Activated CD8-positive, alpha-beta memory T cell treated with anti-CD3 and anti-CD28 coated beads for 48 hours (primary cell): ENCODE results near the gene FCRL5.

Experiments
- DNase-seq, 3 experiments: peaks; one replicate each; pipeline ENCODE4 v3.0.0-alpha.2; 2020; ENCODE audit warnings: low read depth in 2 of 3, low spot score in 2 of 3

FCRL5 gene

DNA sequence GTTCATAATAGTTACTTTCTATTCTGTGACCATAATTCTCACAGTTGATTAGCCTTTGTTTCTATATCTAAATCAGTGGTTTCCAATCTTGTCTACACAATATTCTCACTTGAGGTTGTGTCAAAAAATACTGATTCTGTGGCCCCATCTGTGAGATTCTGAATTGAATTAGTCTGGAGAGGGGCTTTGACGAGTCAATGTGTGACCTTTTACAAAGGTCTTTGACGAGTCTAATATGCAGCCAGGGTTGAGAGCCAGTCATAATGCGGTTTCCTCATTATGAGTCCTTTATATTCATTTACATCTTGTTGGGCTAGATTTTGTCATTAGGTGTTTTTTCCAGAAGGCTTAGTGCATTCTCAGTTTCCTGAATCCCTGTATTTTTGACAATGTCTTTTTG lies 19.7 kb downstream of the FCRL5 start:
- no peak for DNase-seq

DNA sequence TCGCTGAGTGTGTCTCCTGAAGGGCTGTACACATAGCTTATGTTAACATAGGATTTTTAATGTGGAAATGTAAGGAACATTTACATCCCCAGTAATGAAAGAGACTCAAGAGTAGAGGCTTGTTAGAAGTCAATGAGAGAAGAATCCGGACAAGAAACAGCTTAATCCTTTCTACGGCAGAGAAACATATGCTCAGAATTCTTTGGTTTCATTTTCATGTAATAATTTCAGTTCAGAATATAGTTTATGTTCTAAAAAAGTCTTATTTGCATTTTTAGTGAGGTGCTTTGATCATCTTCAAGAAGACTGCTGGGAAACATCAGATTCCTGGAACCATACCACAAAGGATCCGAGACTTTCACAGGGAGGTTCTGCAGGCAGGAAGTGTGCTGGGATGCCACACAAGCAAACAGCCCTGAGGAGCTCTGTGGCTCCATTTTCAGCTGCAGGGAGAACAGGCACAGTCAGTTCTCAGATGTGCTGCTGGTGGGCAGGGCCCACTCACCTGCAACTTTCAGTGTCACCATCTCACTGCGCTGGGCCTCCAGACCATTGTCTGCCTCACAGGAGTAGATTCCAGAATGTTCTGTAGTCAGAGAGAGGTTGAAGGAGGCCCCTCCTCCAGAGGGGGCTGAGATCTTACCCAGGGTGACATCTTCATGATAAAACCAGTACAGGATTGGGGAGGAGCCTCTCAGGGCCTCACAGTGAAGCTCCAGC lies 28.4 kb downstream of the FCRL5 start:
- no peak for DNase-seq

DNA sequence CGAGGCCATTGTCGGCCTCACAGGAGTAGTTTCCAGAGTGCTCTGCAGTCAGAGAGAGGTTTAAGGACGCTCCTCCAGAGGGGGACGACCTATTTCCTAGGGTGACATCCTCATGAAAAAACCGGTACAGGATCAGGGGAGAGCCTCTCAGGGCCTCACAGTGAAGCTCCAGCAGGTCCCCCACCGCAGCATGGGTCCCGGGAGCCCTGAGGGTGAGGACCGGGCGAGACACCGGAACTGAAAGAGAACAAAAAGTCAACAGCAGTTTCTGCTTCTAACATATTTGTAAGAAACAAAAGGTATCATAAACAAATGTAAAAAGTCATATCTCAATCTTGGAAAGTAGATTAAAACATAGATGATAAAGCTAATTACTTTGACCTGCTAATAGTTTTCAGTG lies 31.3 kb downstream of the FCRL5 start:
- DNase-seq: no peak

DNA sequence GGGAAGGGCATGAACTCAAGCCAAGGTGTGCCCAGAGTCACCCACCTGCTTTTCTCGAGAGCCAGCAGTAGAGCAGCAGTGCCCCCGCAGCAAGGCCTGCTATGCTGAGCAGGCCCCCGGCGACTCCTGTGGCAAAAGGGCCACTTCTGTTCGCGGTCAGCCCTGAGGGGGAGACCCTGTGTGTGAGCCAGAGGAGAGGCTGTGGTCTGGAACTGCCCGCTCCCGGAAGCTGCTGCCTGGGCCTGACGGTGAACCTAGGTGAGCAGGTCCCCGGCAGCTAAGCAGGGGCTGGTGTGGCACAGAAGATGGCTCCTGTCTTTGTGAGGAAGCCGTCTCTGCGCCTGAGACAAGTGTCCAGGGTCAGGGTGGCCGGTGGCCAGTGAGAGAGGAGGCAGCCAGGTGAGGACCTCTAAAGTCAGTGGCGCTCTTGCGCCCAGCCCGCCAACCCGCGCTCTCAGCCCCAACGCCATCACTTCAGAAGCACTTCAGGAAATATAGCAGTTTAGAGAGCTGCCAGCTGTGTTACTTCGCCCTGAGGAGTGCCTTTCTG lies 31.9 kb downstream of the FCRL5 start:
- DNase-seq: no peak

DNA sequence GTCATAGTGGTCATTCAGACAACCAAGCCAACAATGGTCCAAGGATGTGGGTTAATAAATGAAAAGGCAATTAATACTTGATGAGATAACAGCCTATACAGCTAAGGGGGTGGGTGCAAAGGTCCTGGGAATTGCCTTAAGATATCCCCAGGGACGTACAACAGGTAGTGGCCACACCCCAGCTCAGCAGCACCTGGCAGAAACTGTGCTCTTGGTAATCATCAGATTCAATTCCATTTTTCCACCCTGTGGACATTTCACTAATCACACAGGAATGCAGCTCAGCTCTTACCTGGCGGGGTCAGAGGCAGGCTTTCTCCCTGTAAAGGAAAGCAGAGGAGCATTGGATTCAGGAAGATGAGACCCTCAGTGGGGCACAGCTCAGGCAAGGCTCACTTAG lies 32.9 kb downstream of the FCRL5 start:
- no peak for DNase-seq

DNA sequence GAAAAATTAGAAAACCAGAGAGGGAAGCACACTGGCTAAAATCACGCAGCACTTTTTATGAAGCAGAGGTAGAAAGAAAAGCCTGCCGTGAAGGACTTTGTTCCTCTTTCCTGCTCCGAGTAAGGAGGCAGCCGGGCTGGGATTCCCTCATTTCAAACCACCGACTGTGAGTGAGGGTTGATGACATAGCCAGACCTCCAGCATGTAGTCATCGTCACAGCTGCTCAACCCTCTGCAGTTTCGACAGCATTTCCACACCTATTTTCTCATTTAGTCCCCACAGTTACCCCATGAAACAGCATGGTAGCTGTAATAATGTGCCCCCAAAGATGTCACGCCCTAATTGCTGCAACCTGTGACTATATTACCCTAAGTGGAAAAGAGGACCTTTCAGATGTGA lies 35.3 kb downstream of the FCRL5 start:
- no peak for DNase-seq

DNA sequence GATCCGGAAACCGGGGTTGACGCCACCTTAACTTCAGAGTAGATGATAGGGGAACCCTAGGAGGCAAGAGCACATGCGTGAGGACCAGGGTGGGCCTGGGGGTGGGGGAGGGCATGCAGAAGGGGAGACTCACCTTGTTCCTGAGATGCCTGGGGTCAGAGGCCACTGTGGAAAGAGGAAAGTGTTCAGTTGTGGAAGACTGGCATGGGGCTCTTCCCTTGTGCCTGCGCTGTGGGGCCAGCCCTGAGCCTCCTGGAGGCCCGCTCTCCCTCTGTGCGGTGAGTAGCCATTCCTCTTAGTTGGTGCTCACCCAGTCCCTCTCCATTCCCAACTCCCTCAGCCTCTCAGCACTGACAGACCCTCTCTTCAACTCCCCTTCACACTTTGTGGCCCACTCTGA lies 36.6 kb downstream of the FCRL5 start:
- no peak for DNase-seq

DNA sequence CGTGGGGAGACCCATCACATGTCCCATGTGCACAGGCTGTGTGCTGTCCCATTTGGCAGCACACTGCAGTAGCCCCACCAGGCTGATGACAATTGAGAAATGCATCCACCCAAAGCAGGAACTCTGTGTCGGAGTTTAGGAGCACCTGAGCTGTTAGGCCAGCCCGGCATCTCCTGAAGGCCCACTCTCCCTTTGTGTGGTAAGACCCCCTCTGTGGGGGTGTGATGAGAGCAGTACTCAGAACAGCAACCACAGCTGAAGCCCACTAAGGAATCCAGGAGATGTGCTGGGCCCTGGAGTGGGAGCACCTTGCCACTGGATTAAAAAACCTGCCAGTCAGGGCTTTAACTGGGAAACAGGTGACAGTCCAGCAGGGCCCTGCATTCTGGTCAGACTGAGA lies 37.2 kb downstream of the FCRL5 start:
- no peak for DNase-seq

DNA sequence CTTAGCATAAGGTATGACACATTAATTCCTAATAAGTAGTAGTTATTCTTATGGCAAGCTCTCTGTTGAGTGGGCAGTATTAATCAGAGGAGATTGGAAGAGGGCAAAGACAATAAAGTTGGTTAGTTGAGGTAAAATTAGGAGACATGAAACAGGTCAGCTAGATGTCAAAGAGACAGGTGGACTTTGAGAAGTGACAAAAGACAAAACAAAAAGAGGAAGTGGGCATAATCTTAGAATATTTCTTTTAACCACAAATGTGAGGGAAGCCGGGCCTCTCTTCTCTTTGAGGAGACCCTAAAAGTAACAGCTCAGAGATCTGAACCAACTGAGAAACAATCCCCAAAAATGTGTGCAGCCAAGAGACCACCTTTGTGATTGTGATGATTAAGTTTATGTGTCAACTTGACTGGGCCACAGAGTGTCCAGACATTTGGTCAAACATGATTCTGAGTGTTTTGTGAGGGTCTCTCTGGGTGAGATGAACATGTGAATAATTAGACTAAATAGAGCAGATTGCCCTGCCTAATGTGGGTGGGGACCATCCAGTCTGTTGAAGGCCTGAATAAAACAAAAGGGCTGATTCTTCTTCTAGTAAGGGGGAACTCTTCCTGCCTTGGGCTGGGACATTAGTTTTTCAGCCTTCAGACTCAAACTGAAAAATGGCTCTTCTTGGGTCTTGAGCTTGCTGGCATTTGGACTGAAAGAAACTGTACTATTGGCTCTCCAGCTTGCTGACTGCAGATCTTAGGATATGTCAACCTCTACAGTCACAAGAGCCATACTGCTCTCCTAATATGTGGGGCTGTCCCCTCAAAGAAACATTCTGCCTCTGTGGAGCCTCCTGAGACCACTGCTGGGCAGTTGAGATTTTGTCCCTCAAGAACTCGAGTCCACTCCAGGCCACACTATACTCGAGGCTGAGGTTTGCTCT lies 40.0 kb downstream of the FCRL5 start:
- DNase-seq: no peak

DNA sequence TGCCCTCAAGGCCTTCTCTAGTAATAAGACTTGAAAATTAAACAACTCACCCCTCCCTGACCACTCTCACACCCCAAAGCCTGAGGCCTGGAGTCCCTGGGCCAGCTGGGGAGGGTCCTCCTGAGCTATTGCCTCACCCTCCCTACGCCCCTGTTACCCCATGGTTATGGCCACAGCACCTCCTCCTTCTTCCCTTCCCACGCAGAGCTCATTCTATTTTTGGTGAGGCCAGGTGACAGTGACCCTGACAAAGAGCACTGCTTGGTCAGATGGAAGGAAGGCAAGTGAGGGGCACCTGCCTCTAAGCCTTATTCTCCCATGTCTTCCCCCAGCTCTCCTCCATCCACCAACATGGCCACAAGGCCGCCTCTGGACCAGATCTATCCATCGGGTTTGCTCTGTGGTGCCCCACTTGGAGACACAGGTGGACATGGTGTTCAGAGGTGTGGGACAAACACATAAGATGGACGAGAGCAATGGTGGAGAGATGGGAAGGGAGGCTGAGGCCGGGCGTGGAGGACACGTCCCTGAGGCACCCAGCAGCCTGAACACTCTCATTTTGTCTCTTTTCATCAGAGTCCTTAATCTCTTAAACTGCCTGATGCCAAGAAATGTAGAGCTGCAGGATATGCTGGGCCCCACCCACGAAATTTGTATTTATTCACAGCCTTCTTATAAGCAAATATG lies 42.6 kb downstream of the FCRL5 start:
- DNase-seq: no peak

DNA sequence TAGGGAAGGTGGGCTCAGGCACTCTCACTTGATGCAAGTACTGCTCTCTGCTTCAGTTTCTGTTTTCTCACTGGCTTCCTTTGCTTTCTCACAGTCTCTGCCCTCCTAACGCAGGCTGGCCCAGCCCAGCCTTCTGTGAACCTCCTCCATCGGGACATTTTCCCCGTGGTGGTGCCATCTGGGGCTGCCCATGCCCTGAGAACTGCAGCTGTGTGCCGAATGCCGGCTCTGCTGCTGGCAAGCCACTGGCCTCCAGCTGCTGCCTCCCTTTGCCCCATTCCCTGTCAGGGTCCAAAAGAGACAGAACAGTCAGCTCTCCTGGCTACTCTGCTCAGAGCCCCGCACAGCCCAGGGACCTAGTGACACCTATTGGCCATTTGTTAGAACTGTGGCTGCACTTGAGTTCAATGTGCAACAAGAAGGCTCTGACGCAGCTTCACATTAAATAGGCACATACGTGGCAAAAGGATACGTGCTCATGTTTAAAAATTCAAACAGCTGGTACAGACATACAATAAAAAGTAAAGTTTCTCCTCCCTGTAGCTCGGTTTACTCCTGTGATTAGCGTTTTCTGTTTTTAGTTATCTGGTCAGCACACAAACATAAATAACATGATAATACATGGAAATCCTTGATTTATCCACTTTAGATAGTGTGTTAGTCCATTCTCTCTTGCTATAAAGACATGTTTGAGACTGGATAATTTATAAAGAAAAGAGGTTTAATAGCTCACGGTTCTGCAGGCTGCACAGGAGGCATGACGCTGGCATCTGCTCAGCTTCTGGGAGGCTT lies 46.6 kb downstream of the FCRL5 start:
- no peak for DNase-seq

DNA sequence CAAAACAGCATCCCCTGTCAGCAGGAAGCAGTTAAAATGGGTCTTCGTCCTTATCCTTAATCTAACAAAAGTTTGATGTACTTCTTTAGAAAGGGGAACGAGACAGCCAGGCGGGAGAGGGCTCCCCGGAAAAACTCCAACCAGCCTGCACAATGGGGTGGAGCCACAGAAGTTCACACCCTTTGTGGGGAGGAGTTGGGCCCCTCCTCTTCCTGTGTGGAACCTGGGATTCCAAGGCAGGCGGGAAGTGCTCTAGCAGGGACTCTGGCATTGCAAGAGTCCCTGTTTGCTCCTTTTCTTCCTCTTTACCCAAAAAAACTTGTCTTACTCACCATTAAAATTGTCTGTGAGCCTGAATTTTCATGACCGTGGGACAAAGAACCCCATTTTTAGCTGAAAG lies 47.7 kb downstream of the FCRL5 start:
- DNase-seq: no peak

DNA sequence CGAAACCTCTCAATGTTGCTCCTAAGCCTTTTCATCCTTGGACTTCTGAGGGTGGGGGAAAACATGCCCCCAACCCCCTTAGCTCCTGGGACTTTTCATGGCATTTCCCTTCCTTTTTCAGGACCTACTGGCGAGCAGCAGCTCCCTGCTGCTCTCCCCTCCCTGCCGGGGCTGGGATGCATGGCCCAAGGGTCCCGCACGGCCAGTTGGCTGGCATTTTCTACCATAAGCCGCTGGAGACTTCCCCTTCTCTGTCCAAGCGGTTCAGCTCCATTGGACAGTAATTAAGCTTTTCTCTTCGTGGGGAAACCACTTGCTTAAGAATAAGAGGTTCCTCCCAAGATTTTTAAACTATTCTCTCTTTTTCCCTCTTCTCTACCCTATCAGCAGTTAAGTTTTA lies 52.8 kb downstream of the FCRL5 start:
- DNase-seq: no peak

DNA sequence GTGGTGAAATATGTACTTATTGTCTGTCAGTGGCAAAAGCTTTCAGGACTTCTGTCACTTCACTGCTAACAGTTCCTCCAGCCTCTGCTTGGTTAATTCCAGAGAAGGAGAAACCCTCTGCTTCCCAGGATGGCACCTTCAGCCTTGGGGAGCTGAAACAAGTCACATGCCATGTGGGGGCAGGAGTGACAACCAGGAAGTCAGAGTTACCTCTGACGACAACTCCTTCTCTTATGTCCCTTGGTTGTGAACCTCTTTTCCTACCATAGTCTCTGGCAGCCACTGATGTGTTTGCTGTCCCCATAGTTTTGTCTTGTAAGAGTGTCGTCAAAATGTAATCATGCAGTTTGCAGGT lies 53.6 kb downstream of the FCRL5 start:
- no peak for DNase-seq

DNA sequence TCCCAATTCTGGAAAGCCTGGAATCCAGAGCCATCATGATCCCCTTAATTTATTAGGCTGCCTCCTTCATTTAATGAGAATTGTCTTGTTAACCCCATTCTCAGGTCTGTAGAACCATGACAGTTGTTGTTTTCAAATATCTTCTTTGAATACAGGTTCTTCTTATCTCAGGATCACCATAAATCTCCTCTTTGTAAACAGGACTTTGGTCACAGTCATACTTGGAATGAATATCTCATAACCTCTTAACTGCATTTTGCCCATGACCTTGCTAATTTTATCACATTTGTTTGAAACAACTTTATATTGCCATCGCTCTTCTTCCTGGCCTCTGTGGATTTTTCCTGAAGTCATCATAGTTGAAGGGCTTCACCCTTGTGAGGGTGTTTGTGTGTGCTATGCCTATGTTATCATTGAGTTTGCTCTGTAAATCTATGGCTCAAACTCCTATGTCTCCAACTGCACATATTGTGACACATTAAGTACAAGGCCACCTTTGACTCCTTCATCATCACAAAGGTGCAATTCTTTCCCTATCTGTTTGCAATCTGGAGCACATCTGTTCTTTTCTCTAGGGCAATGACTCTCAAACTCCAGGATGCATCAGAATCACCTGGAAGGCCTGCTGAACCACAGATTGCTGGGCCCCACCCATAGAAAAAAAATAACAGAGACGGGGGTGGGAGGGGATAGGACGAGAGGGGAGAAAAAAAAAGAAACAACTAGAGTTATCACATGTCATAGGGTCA lies 54.2 kb downstream of the FCRL5 start:
- DNase-seq: no peak

DNA sequence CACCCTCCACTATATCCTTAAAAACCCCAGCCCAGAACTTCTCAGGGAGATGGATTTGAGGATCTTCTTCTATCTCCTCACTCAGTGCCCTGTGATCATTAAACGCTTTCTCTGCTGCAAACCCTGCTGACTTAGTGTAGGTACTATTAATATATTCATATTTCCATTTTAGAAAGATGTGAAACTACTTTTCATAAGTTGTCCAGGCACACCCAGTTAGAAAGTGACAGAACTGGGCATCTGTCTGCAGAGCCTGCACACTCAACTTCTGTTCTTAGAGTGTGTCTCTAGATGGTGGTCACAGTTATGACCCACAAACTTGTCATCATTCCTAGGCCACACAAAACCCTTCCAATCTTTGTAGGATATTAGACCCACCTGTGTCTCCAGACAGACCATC lies 55.0 kb downstream of the FCRL5 start:
- DNase-seq: no peak

DNA sequence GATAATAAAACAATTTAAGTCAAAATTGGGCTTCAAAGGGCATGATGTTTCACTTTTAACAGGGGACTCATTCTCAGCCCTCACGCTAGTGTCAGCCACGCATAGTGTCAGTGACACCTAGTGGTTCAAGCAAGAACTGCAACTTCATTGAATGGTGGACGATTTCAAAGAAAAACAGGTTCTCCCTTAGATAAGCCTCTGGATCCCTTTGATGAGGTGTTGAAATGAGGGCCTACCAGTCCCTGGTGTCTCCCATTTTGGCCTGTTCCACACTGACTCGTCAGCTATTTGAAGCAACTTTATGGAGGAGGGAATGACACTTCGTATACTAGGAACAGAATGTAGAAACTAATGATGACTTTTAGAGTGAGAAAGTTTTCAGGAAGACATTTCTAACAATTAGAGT lies 56.2 kb downstream of the FCRL5 start:
- DNase-seq: peak in 1 of 3 experiments; percentile 16

DNA sequence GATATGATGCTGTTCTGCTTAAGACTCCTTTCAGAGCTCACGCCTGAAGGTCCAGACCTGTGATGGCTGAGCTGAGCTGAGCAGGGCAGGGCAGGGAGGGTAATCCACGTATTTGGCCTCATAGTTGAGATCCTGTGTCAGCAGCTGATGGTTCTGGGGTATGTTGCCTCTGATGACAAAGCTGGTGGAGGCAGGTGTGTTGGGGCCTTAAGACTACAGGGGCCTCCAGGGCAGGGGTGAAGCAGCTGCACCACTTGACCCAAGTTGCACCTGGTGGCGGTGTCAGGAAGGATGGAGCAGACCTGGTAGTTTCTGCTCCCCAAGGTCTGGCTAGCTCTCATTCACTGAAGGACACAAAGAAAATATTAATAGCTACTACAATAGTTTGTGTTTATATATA lies 57.0 kb downstream of the FCRL5 start:
- DNase-seq: no peak

DNA sequence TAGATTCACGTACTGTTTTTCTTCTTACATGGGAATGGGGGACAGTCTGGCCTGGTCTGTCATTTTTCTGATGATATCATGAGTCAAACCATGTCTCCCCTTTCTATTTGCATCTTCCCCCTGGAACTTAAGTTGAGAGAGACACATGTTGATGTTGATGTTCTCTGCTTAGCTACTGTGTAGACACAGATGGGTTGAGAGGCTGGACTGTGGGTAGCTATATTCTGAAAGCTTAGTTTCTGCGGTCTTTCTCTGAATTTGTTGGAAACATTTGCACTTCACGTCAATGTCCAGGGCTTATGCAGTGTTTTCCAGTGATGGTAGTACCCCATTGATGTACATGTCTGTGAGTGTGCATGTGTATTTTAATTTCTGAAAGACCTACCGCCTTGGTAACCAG lies 58.2 kb downstream of the FCRL5 start:
- no peak for DNase-seq

DNA sequence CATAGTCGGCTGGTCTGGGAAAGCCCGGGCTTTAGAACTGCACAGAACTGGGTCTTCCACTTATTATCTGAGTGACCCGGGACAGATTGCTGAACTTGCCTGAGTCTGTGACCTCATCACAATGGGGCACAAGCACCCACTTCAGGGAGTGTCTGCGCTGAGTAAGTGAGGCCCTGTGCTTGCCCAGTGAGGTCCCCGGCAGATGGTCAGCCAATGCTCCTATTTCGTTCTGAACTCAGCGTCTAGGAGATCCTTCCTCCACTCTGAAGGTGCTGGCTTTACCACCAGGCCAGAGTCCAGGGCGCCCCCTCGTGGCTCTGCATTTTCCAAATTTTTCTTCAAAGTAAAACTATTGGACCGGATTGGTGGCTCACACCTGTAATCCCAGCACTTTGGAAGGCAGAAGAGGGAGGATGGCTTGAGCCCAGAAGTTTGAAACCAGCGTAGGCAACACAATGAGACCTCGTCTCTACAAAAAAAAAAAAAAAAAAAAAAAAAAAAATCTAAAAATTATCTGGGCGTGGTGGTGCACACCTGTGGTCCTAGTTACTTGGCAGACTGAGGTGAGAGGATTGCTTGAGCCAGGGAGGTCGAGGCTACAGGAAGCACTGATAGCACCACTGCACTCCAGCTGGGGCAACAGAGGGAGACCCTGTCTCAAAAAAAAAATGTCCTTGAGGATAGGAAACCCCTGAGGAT lies 61.7 kb downstream of the FCRL5 start:
- DNase-seq: peak in 2 of 3 experiments; percentile 32 to 57
